Measurements from ENCODE around the gene GAPDH.

GRCh38 chr12:6539707-6540134 is 5.4 kb downstream of the GAPDH start:
- TF ChIP-seq CTCF (IDR thresholded peaks at IDR 0.05; ENCODE audit: low read depth, low read length) (no peak), POLR2A (IDR thresholded peaks at IDR 0.05; ENCODE audit: extremely low read depth, insufficient read length) (no peak)

Data from NB4 (cell line).